HCT116 (cell line): ENCODE data around the gene FAM204A. TPM values are rescaled to one million over a fixed set of nuclear protein-coding genes. Genes with fewer than 3 reads are reported as not detected.

Source experiments
- ATAC-seq: fragments of 200-7000 bp; cut with Tn5 transposase; 2 replicates; pipeline ENCODE4 v1.9.1; 2020; ENCODE audit warnings: mild to moderate bottlenecking, moderate library complexity
- BruUV-seq: library from RNA; stranded (reverse); fragments of 400-500 nt; replicated peaks from 2 replicates; lab custom pipeline; 2021; lab: Mats Ljungman, UMichigan
- CTCF ChIA-PET: fragments of 300-600 bp; sonication (Branson Sonifier 250); formaldehyde crosslinking; loops from one replicate; lab custom pipeline; 2021; ENCODE audit warnings: antibody characterized with exemption; lab: Charles Lee
- POLR2A ChIA-PET: fragments of 300-600, 350-600 bp; sonication (Branson Sonifier 250); formaldehyde crosslinking; loops from one replicate; lab custom pipeline; 2021; ENCODE audit warnings: antibody characterized with exemption; lab: Charles Lee
- RAD21 ChIA-PET, 2 experiments: fragments of 300-600 bp; sonication (Branson Sonifier 250); formaldehyde crosslinking; loops; one replicate each; lab custom pipeline; 2023; ENCODE audit warnings: low total read pairs in 2 of 2; ENCODE audit not compliant: uncharacterized antibody in 2 of 2, unreplicated experiment in 2 of 2, low non-redundant PET in 1 of 2; lab: Charles Lee
- DNase-seq: peaks from one replicate; pipeline ENCODE4 v3.0.0-alpha.2; 2010; ENCODE audit warnings: low read depth, low spot score
- H2AFZ ChIP-seq: fragments of 200-600 bp; shearing (Covaris generic), sonication (generic); 2 replicates; pipeline ENCODE4 v1.6.1; 2017; ENCODE audit warnings: low read depth, mixed run types, mixed read lengths, antibody characterized with exemption, low read length; ENCODE audit not compliant: poor library complexity, severe bottlenecking
- H3K27ac ChIP-seq: 2 replicates; pipeline ENCODE4 v1.5.1; 2012; ENCODE audit warnings: low read depth, low read length
- H3K27me3 ChIP-seq: fragments of 200-600 bp; sonication (generic); 2 replicates; pipeline ENCODE4 v1.6.1; 2016; ENCODE audit warnings: mixed run types, low read length, mixed read lengths; ENCODE audit not compliant: insufficient read depth
- H3K36me3 ChIP-seq, 2 experiments: fragments of 200-500 bp in 1 of 2; fragments of 200-600 bp in 1 of 2; sonication (Bioruptor generic) in 1 of 2; sonication (generic) in 1 of 2; 2 replicates each; pipeline versions ENCODE4 v1.5.1 to v1.6.1; 2014 to 2016; ENCODE audit warnings: low read length in 2 of 2, inconsistent platforms in 1 of 2, mixed read lengths in 1 of 2, mixed run types in 1 of 2; ENCODE audit not compliant: insufficient read depth in 2 of 2, control insufficient read depth in 1 of 2
- H3K4me1 ChIP-seq, 2 experiments: fragments of 200-600 bp in 1 of 2; sonication (generic) in 1 of 2; 2 replicates each; pipeline versions ENCODE4 v1.5.1 to v1.6.1; 2012 to 2017; ENCODE audit warnings: low read length in 2 of 2, inconsistent platforms in 1 of 2, mild to moderate bottlenecking in 1 of 2, mixed read lengths in 1 of 2, mixed run types in 1 of 2, moderate library complexity in 1 of 2; ENCODE audit not compliant: insufficient read depth in 2 of 2, control insufficient read depth in 1 of 2
- H3K4me2 ChIP-seq: fragments of 200-600 bp; sonication (generic); 2 replicates; pipeline ENCODE4 v1.6.1; 2017; ENCODE audit warnings: mixed run types, low read length, mixed read lengths
- H3K4me3 ChIP-seq, 2 experiments: fragments of 200-600 bp in 1 of 2; sonication (generic) in 1 of 2; replicated peaks in 1 of 2; 2 replicates each; pipeline ENCODE4 v1.5.1; 2011 to 2016; ENCODE audit warnings: low read length in 2 of 2, control low read depth in 1 of 2, low read depth in 1 of 2, mild to moderate bottlenecking in 1 of 2, mixed read lengths in 1 of 2, mixed run types in 1 of 2
- H3K79me2 ChIP-seq: fragments of 200-600 bp; sonication (generic); 2 replicates; pipeline ENCODE4 v1.6.1; 2017; ENCODE audit warnings: mild to moderate bottlenecking, mixed run types, low read length, moderate library complexity, mixed read lengths; ENCODE audit not compliant: insufficient read depth
- H3K9ac ChIP-seq: fragments of 200-600 bp; sonication (generic); 2 replicates; pipeline ENCODE4 v1.6.1; 2016; ENCODE audit warnings: low read length, mixed read lengths
- H3K9me2 ChIP-seq: fragments of 200-600 bp; sonication (generic), shearing (Covaris generic); 2 replicates; pipeline ENCODE4 v1.6.1; 2017; ENCODE audit warnings: mixed run types, mild to moderate bottlenecking, moderate library complexity; ENCODE audit not compliant: insufficient read depth
- H3K9me3 ChIP-seq, 2 experiments: fragments of 200-500 bp in 1 of 2; fragments of 200-600 bp in 1 of 2; sonication (Bioruptor generic) in 1 of 2; sonication (generic) in 1 of 2; 2 replicates each; pipeline ENCODE4 v1.6.1; 2014 to 2017; ENCODE audit warnings: low read length in 2 of 2, mixed read lengths in 2 of 2, inconsistent platforms in 1 of 2, low read depth in 1 of 2, mild to moderate bottlenecking in 1 of 2, mixed run types in 1 of 2, moderate library complexity in 1 of 2; ENCODE audit not compliant: control insufficient read depth in 1 of 2, insufficient read depth in 1 of 2
- H4K20me1 ChIP-seq: fragments of 200-600 bp; sonication (generic), shearing (Covaris generic); 2 replicates; pipeline ENCODE4 v1.6.1; 2017; ENCODE audit warnings: mixed run types, mild to moderate bottlenecking, moderate library complexity; ENCODE audit not compliant: insufficient read depth
- CBX3 ChIP-seq: IDR thresholded peaks from 2 replicates; pipeline ENCODE4 v1.6.1; 2012; ENCODE audit warnings: low read depth
- CEBPB ChIP-seq: IDR thresholded peaks from 2 replicates; pipeline ENCODE4 v1.6.1; 2012; ENCODE audit warnings: low read depth
- EGR1 ChIP-seq: IDR thresholded peaks from 2 replicates; pipeline ENCODE4 v1.6.1; 2012; ENCODE audit warnings: low read depth
- ELF1 ChIP-seq: IDR thresholded peaks from 2 replicates; pipeline ENCODE4 v1.6.1; 2012; ENCODE audit warnings: low read depth, borderline replicate concordance
- EZH2 ChIP-seq: fragments of 200-600 bp; sonication (generic); IDR thresholded peaks from 2 replicates; pipeline ENCODE4 v1.6.1; 2017; ENCODE audit warnings: antibody characterized with exemption, mixed run types
- FOSL1 ChIP-seq: IDR thresholded peaks from 2 replicates; pipeline ENCODE4 v1.6.1; 2012; ENCODE audit warnings: low read depth
- JUND ChIP-seq: IDR thresholded peaks from 2 replicates; pipeline ENCODE4 v1.6.1; 2012
- POLR2A ChIP-seq: IDR thresholded peaks from 2 replicates; pipeline ENCODE4 v1.7.0; 2011; ENCODE audit warnings: borderline replicate concordance; ENCODE audit not compliant: insufficient read depth, insufficient read length; ENCODE audit errors: extremely low read depth
- POLR2AphosphoS5 ChIP-seq: IDR thresholded peaks from 2 replicates; pipeline ENCODE4 v1.6.1; 2011; ENCODE audit warnings: mild to moderate bottlenecking, low read depth, low read length, moderate library complexity
- RAD21 ChIP-seq: IDR thresholded peaks from 2 replicates; pipeline ENCODE4 v1.6.1; 2012; ENCODE audit warnings: low read depth, mild to moderate bottlenecking
- SP1 ChIP-seq: IDR thresholded peaks from 2 replicates; pipeline ENCODE4 v1.6.1; 2012; ENCODE audit warnings: low read depth
- SRF ChIP-seq: IDR thresholded peaks from 2 replicates; pipeline ENCODE4 v1.6.1; 2012; ENCODE audit warnings: low read depth
- TCF7L2 ChIP-seq: IDR thresholded peaks from 2 replicates; pipeline ENCODE4 v1.7.0; 2011; ENCODE audit warnings: borderline replicate concordance, inconsistent platforms; ENCODE audit not compliant: insufficient read depth, insufficient read length; ENCODE audit errors: extremely low read depth
- YY1 ChIP-seq: IDR thresholded peaks from 2 replicates; pipeline ENCODE4 v1.6.1; 2011; ENCODE audit warnings: low read length, low read depth, moderate library complexity, mild to moderate bottlenecking; ENCODE audit not compliant: insufficient replicate concordance; ENCODE audit errors: extremely low read depth
- ZFX ChIP-seq: fragments of 450-650 bp; IDR thresholded peaks from 2 replicates; pipeline ENCODE4 v1.6.1; 2017
- ZNF274 ChIP-seq: fragments of 200-500 bp; sonication (Bioruptor generic); IDR thresholded peaks from 2 replicates; pipeline ENCODE4 v1.6.1; 2014; ENCODE audit warnings: mild to moderate bottlenecking, low read depth, low read length, inconsistent platforms
- intact Hi-C: fragments of 100-400 bp; cut with micrococcal nuclease; formaldehyde crosslinking; loops from 2 replicates; pipeline ENCODE4 v1.10.0; 2022
- total RNA-seq: library from RNA; stranded (reverse); gene quantifications from one replicate; pipeline ENCODE4 v1.2.1, GENCODE V29; 2021; ENCODE audit not compliant: unreplicated experiment
- TF ChIP-seq, protein P1 (sequence below): IDR thresholded peaks from 2 replicates; pipeline ENCODE4 v1.6.1; 2012
- TF ChIP-seq, protein P2 (sequence below): IDR thresholded peaks from 2 replicates; pipeline ENCODE4 v1.6.1; 2011; ENCODE audit warnings: mild to moderate bottlenecking, low read length, moderate library complexity; ENCODE audit not compliant: insufficient replicate concordance; ENCODE audit errors: extremely low read depth
- TF ChIP-seq, protein P3 (sequence below), 3 experiments: fragments of 200-600 bp in 1 of 3; sonication (generic) in 1 of 3; IDR thresholded peaks in 2 of 3; conservative IDR thresholded peaks in 1 of 3; 2 replicates each; pipeline ENCODE4 v1.5.1; 2012 to 2017; ENCODE audit warnings: low read depth in 2 of 3, low read length in 2 of 3, antibody characterized with exemption in 1 of 3, borderline replicate concordance in 1 of 3, control low read depth in 1 of 3, mild to moderate bottlenecking in 1 of 3, mixed read lengths in 1 of 3, mixed run types in 1 of 3, moderate library complexity in 1 of 3; ENCODE audit not compliant: insufficient read depth in 1 of 3

The FAM204A gene
- total RNA-seq, 1 experiment from 2014 or later: 79.5 TPM

DNA sequence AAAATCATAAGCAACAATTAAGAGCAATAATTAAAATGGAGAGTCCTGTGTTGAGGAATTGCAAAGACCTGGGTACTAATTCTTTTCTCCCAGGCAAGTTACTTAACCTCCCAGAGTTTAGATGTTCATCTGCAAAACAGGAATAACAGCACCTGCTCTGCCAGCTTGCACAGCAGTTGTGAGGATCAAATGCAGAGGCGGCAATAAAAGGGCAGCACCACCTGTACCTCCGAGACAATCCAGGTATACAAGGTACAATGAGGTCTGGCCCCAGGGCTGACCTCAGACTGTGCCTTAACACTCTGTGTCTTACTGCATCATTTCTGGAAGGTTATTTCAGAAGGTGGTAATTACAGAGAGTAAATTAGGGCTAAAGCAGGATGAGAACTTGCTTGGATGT is 14.5 kb upstream of the FAM204A start:
- H3K27me3 ChIP-seq: peaks cover 6% of the 10 kb centered on the region
- POLR2A ChIA-PET: no interaction called here
- TF ChIP-seq SRF (no peak), POLR2AphosphoS5 (no peak)
- TF ChIP-seq, all 23 proteins: peak for 0
- ChIA-PET CTCF (no interaction called here), RAD21 (no interaction called here)
- Histone ChIP-seq H3K79me2 (no peaks in the 10 kb centered on the region), H2AFZ (no peak overlapping the region), H3K9me2 (no peaks in the 10 kb centered on the region), H3K9me3 (no peaks in the 10 kb centered on the region), H3K36me3 (no peaks in the 10 kb centered on the region), H3K9ac (no peak overlapping the region), H3K4me2 (no peak overlapping the region), H4K20me1 (no peaks in the 10 kb centered on the region), H3K4me3 (no peak overlapping the region), H3K27ac (no peak overlapping the region), H3K4me1 (no peaks in the 10 kb centered on the region)
- DNase-seq (no peak), ATAC-seq (no peak)
- no TSS peak for BruUV-seq
- intact Hi-C loops: no loop called here

DNA sequence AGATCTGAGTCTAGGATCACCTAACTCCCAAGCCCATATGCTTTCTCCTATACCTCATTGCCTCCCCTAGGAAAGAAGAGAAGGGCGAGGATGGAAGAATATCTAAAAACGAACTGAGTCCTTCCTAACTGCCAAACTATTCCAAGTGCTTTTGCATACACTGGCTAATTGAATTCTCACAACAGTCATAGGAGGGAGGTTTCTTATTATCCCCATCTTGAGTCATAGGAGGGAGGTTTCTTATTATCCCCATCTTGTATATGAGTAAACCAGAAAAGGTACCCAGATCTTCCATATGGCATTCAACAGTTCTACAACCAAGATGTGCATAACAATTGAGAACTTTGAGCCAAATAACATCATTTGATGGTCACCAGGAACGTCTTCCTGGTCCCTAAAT is 13.1 kb upstream of the FAM204A start:
- intact Hi-C loops: no loop called here
- BruUV-seq: no TSS peak
- no peaks in the 10 kb centered on the region for H3K79me2 ChIP-seq
- H3K4me3 ChIP-seq: no peak overlapping the region
- ChIA-PET POLR2A (no interaction called here), RAD21 (no interaction called here), CTCF (interaction anchor here (0.6 kb wide), 1 partner anchor 411 kb away, joined by 4 read pairs; no protein-coding TSS in a partner anchor)
- no peak for DNase-seq
- no peaks in the 10 kb centered on the region for H3K4me1 ChIP-seq
- ATAC-seq: no peak
- H3K27ac ChIP-seq: no peak overlapping the region
- no peak overlapping the region for H3K4me2 ChIP-seq
- H3K36me3 ChIP-seq: no peaks in the 10 kb centered on the region
- no peaks in the 10 kb centered on the region for H3K9me3 ChIP-seq
- peaks cover 6% of the 10 kb centered on the region for H3K27me3 ChIP-seq
- H3K9me2 ChIP-seq: no peaks in the 10 kb centered on the region
- H2AFZ ChIP-seq: no peak overlapping the region
- no peak overlapping the region for H3K9ac ChIP-seq
- no peaks in the 10 kb centered on the region for H4K20me1 ChIP-seq
- no peak for TF ChIP-seq SRF
- no peak for TF ChIP-seq SP1
- TF ChIP-seq ZNF274: no peak
- TF ChIP-seq, protein P1, sequence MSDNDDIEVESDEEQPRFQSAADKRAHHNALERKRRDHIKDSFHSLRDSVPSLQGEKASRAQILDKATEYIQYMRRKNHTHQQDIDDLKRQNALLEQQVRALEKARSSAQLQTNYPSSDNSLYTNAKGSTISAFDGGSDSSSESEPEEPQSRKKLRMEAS: no peak
- TF ChIP-seq ZFX: no peak
- no peak for TF ChIP-seq EZH2
- no peak for TF ChIP-seq JUND
- no peak for TF ChIP-seq RAD21
- no peak for TF ChIP-seq YY1
- TF ChIP-seq CEBPB: no peak
- no peak for TF ChIP-seq POLR2AphosphoS5
- TF ChIP-seq, protein P2, sequence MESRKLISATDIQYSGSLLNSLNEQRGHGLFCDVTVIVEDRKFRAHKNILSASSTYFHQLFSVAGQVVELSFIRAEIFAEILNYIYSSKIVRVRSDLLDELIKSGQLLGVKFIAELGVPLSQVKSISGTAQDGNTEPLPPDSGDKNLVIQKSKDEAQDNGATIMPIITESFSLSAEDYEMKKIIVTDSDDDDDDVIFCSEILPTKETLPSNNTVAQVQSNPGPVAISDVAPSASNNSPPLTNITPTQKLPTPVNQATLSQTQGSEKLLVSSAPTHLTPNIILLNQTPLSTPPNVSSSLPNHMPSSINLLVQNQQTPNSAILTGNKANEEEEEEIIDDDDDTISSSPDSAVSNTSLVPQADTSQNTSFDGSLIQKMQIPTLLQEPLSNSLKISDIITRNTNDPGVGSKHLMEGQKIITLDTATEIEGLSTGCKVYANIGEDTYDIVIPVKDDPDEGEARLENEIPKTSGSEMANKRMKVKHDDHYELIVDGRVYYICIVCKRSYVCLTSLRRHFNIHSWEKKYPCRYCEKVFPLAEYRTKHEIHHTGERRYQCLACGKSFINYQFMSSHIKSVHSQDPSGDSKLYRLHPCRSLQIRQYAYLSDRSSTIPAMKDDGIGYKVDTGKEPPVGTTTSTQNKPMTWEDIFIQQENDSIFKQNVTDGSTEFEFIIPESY: no peak
- TF ChIP-seq, protein P3, sequence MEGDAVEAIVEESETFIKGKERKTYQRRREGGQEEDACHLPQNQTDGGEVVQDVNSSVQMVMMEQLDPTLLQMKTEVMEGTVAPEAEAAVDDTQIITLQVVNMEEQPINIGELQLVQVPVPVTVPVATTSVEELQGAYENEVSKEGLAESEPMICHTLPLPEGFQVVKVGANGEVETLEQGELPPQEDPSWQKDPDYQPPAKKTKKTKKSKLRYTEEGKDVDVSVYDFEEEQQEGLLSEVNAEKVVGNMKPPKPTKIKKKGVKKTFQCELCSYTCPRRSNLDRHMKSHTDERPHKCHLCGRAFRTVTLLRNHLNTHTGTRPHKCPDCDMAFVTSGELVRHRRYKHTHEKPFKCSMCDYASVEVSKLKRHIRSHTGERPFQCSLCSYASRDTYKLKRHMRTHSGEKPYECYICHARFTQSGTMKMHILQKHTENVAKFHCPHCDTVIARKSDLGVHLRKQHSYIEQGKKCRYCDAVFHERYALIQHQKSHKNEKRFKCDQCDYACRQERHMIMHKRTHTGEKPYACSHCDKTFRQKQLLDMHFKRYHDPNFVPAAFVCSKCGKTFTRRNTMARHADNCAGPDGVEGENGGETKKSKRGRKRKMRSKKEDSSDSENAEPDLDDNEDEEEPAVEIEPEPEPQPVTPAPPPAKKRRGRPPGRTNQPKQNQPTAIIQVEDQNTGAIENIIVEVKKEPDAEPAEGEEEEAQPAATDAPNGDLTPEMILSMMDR (IDR thresholded peaks at IDR 0.05 in 2 of 3, conservative IDR thresholded peaks at IDR 0.05 in 1 of 3; ENCODE audit: borderline replicate concordance in 1 of 3, insufficient read depth in 1 of 3, low read depth in 2 of 3, low read length in 2 of 3): no peak
- no peak for TF ChIP-seq EGR1
- TF ChIP-seq TCF7L2: no peak
- TF ChIP-seq ELF1: no peak
- no peak for TF ChIP-seq CBX3
- TF ChIP-seq FOSL1: no peak
- TF ChIP-seq POLR2A: no peak
